H1 (cell line): ENCODE measurements around the gene UBC. TPM values are rescaled to one million over a fixed set of nuclear protein-coding genes. Genes with fewer than 3 reads are reported as not detected.

Source experiments
- CTCF ChIP-seq, 3 experiments: IDR thresholded peaks; 1 replicate in 2 of 3; 2 replicates in 1 of 3; pipeline versions ENCODE4 v1.5.1 to v1.6.1; 2011; ENCODE audit warnings: low read length in 3 of 3, mild to moderate bottlenecking in 3 of 3, inconsistent platforms in 2 of 3, low read depth in 1 of 3, moderate library complexity in 1 of 3; ENCODE audit not compliant: insufficient read depth in 1 of 3; ENCODE audit errors: control extremely low read depth in 1 of 3
- EGR1 ChIP-seq: IDR thresholded peaks from 2 replicates; pipeline ENCODE4 v1.6.1; 2011; ENCODE audit warnings: low read depth, low read length, borderline replicate concordance
- GTF2F1 ChIP-seq: IDR thresholded peaks from 2 replicates; pipeline ENCODE4 v1.6.1; 2012; ENCODE audit warnings: low read depth, low read length, improper control_type of control experiment, borderline replicate concordance
- KDM4A ChIP-seq: IDR thresholded peaks from one replicate; pipeline ENCODE4 v1.7.1; 2012; ENCODE audit warnings: low read depth, mild to moderate bottlenecking, moderate library complexity, low read length, inconsistent platforms; ENCODE audit not compliant: severe bottlenecking
- POLR2A ChIP-seq, 2 experiments: IDR thresholded peaks; 1 replicate in 1 of 2; 2 replicates in 1 of 2; pipeline ENCODE4 v1.6.1; 2011; ENCODE audit warnings: low read depth in 2 of 2, low read length in 2 of 2, mild to moderate bottlenecking in 2 of 2; ENCODE audit errors: control extremely low read depth in 1 of 2
- POLR2AphosphoS5 ChIP-seq: IDR thresholded peaks from 2 replicates; pipeline ENCODE4 v1.6.1; 2011; ENCODE audit warnings: low read depth, low read length
- POU5F1 ChIP-seq: IDR thresholded peaks from 2 replicates; pipeline ENCODE4 v1.6.1; 2011; ENCODE audit warnings: low read depth, mild to moderate bottlenecking, low read length, moderate library complexity
- RNF2 ChIP-seq: fragments of 200-900, 300-1000 bp; sonication (generic); IDR thresholded peaks from 2 replicates; pipeline ENCODE4 v1.7.1; 2016; ENCODE audit warnings: borderline replicate concordance, low read depth, mild to moderate bottlenecking, antibody characterized with exemption, low read length; ENCODE audit not compliant: poor library complexity, severe bottlenecking; ENCODE audit errors: missing control alignments
- SP1 ChIP-seq: IDR thresholded peaks from 2 replicates; pipeline ENCODE4 v1.6.1; 2011; ENCODE audit warnings: low read depth, low read length
- TBP ChIP-seq: IDR thresholded peaks from 2 replicates; pipeline ENCODE4 v1.6.1; 2011; ENCODE audit warnings: low read depth, low read length, improper control_type of control experiment
- polyA plus RNA-seq, 7 experiments: library from polyadenylated mRNA; depleted of rRNA in 3 of 7; stranded (reverse) in 5 of 7; unstranded in 2 of 7; fragments of >200 nt in 5 of 7; fragments of 200-250 nt in 2 of 7; gene quantifications; 1 replicate in 5 of 7; 2 replicates in 1 of 7; 4 replicates in 1 of 7; pipeline versions ENCODE4 v1.2.1 to v1.2.3, GENCODE V29; 2011 to 2013; ENCODE audit warnings: missing spikeins in 2 of 7, mixed read lengths in 2 of 7
- total RNA-seq: library from RNA; stranded (reverse); fragmentation: NEBNext Ultra II Directional; extraction: Animal tissue kit (Norgen Biotek cat#: 25700); gene quantifications from 2 replicates; pipeline ENCODE4 v1.2.1, GENCODE V29; 2021

Gene UBC
- total and polyA plus RNA-seq, 2 of the 8 experiments (the other 6 are each of a cell fraction or from before 2014, with no cell fraction given), result 559 to 749 TPM

- TF ChIP-seq RNF2 (no peak), EGR1 (peak; percentile 67), CTCF (IDR thresholded peaks at IDR 0.05; ENCODE audit: control extremely low read depth in 1 of 3, insufficient read depth in 1 of 3, low read depth in 1 of 3, low read length in 3 of 3) (no peak), POLR2AphosphoS5 (peak; percentile 70; the same call in 1 of the 2 replicates), POU5F1 (0 out of 2 replicates have a peak, but pooled peaks have one; percentile 5), TBP (peak; percentile 99), POLR2A (IDR thresholded peaks at IDR 0.05; ENCODE audit: control extremely low read depth in 1 of 2, low read depth in 2 of 2, low read length in 2 of 2) (no peak; a peak in 1 of 3 replicates), SP1 (0 out of 2 replicates have a peak, but pooled peaks have one; percentile 42), GTF2F1 (no peak; the same call in 1 of the 2 replicates), KDM4A (peak; percentile 54)
Observed at GRCh38 chr12:124939421-124940142, 25.1 kb upstream of the UBC start (continued).
